Smooth muscle cell (in vitro differentiated cells): ENCODE measurements around the gene UNC93B1. TPM values are rescaled to one million over a fixed set of nuclear protein-coding genes. Genes with fewer than 3 reads are reported as not detected.
"Not testable (repeated sequence)": the region's sequence is repeated elsewhere in the genome, so short reads cannot be mapped to it uniquely, and the experiment has no call there.

Experiments used
- DNase-seq: peaks from one replicate; lab custom pipeline; 2025; ENCODE audit not compliant: unreplicated experiment; lab: John Stamatoyannopoulos, UW
- H2AFZ ChIP-seq: fragments of 200-600 bp; sonication (generic); 2 replicates; pipeline ENCODE4 v1.6.0; 2016; ENCODE audit warnings: antibody characterized with exemption, low read depth, mild to moderate bottlenecking
- H3F3A ChIP-seq: fragments of 200-600 bp; sonication (generic); 2 replicates; pipeline ENCODE4 v1.6.0; 2017; ENCODE audit warnings: antibody characterized with exemption, low read depth
- H3K27ac ChIP-seq: fragments of 200-600 bp; sonication (generic); 2 replicates; pipeline ENCODE4 v1.5.1; 2016; ENCODE audit warnings: low read depth, mild to moderate bottlenecking
- H3K27me3 ChIP-seq: fragments of 200-600 bp; sonication (generic); 2 replicates; pipeline ENCODE4 v1.6.1; 2016; ENCODE audit warnings: low read depth, mild to moderate bottlenecking
- H3K36me3 ChIP-seq: fragments of 200-600 bp; sonication (generic); 2 replicates; pipeline ENCODE4 v1.5.1; 2016; ENCODE audit warnings: low read depth
- H3K4me1 ChIP-seq: fragments of 200-600 bp; sonication (generic); 2 replicates; pipeline ENCODE4 v1.5.1; 2016; ENCODE audit warnings: low read depth
- H3K4me2 ChIP-seq: fragments of 200-600 bp; sonication (generic); 2 replicates; pipeline ENCODE4 v1.6.0; 2016; ENCODE audit warnings: mild to moderate bottlenecking
- H3K4me3 ChIP-seq: fragments of 200-600 bp; sonication (generic); 2 replicates; pipeline ENCODE4 v1.5.1; 2016; ENCODE audit warnings: mild to moderate bottlenecking
- H3K79me2 ChIP-seq: fragments of 200-600 bp; sonication (generic); 2 replicates; pipeline ENCODE4 v1.6.0; 2016; ENCODE audit warnings: low read depth, mild to moderate bottlenecking
- H3K9ac ChIP-seq: fragments of 200-600 bp; sonication (generic); 2 replicates; pipeline ENCODE4 v1.6.0; 2016; ENCODE audit warnings: low read depth
- H3K9me3 ChIP-seq: fragments of 200-600 bp; sonication (generic); replicated peaks from 2 replicates; pipeline ENCODE4 v1.5.1; 2016; ENCODE audit warnings: low read depth
- H4K20me1 ChIP-seq: fragments of 200-600 bp; sonication (generic); 2 replicates; pipeline ENCODE4 v1.6.0; 2016; ENCODE audit warnings: low read depth
- CTCF ChIP-seq: fragments of 200-600 bp; sonication (generic); IDR thresholded peaks from 2 replicates; pipeline ENCODE4 v1.5.1; 2017; ENCODE audit warnings: borderline replicate concordance, mild to moderate bottlenecking, antibody characterized with exemption; ENCODE audit not compliant: insufficient read depth, poor library complexity, severe bottlenecking
- WGBS: methylation state at CpG from one replicate; pipeline ENCODE4 v1.1.7; 2016; ENCODE audit warnings: low lambda C conversion rate; 5-methylcytosine and 5-hydroxymethylcytosine counted together
- polyA plus RNA-seq: library from polyadenylated mRNA; unstranded; fragments of >200 nt; fragmentation: Nextera tagmentation; extraction: Ambion mirVana; gene quantifications from 2 replicates; pipeline ENCODE4 v1.2.1, GENCODE V29; 2016
- total RNA-seq: library from RNA; depleted of rRNA; stranded (reverse); fragments of >200 nt; gene quantifications from 2 replicates; pipeline ENCODE4 v1.2.3, GENCODE V29; 2014

Gene UNC93B1
- total and polyA plus RNA-seq, 2 experiments from 2014 or later = 17.5 to 33.4 TPM

- WGBS = 31% methylated on average over 12 of the region's 12 CpGs
- TF ChIP-seq CTCF = peak; percentile 56
- not testable (repeated sequence) for H4K20me1 ChIP-seq, H3K4me2 ChIP-seq, H3K9me3 ChIP-seq, H3K9ac ChIP-seq, H3F3A ChIP-seq, H3K4me1 ChIP-seq, H3K79me2 ChIP-seq, H3K36me3 ChIP-seq, H3K4me3 ChIP-seq, H3K27me3 ChIP-seq, DNase-seq, H3K27ac ChIP-seq, H2AFZ ChIP-seq
Measured at GRCh38 chr11:67993821-67994220, 10.1 kb downstream of the UNC93B1 start.

DNA sequence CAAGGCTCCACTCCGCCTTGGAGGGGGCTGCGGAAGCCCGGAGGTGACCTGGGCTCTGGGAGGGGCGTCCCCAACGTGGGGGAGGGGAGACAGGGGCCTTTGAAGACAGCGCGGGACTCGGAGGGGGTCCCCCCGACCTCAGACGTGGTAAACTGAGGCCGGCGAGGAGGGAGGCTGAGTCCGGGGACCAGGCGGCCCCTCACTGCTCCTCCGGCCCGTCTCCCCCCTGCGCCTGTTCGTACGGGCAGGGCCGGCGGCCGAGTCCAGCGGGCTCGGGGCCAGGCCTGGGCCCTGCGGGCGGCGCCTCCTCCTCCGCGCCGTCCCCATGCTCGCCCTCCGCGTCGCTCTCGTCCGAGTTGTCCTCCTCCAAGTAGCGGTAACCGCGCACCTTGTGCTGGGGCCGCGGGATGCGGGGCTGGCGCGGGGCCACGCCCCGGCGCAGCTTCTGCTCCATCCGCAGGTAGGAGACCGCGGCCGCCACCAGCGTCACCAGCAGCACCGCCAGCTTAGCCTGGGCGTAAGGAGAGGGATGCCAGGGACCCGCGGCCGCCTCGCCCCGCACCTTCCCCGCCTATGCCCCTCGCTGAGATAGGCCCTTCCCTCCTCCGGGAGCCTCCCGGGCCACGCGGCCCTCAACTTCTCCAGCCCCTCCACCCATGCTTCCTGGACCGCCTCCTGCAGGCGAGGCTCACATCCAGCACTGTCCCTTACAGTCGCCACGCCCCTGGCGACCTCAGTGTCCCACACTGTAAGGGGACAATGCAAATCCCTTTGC lies 12.4 kb downstream of the UNC93B1 start:
- Histone ChIP-seq H3K4me3 (peak overlapping the region; percentile 30), H3K4me2 (peak overlapping the region; percentile 68)
- not testable (repeated sequence) for H3K9me3 ChIP-seq, DNase-seq, H3F3A ChIP-seq, H3K9ac ChIP-seq, H3K4me1 ChIP-seq, H3K36me3 ChIP-seq, H3K79me2 ChIP-seq, H4K20me1 ChIP-seq, H2AFZ ChIP-seq, H3K27me3 ChIP-seq, H3K27ac ChIP-seq
- 8% methylated on average over 47 of the region's 70 CpGs for WGBS

GRCh38 chr11:67990546-67991346 lies 13.2 kb downstream of the UNC93B1 start:
- H4K20me1 ChIP-seq, H3K27me3 ChIP-seq, H3K36me3 ChIP-seq, DNase-seq, H3K27ac ChIP-seq, H3K9ac ChIP-seq, H2AFZ ChIP-seq, H3K79me2 ChIP-seq, H3K4me1 ChIP-seq, H3K9me3 ChIP-seq, H3F3A ChIP-seq: not testable (repeated sequence)
- peak overlapping the region; percentile 68 for H3K4me2 ChIP-seq
- 11% methylated on average over 38 of the region's 58 CpGs for WGBS
- H3K4me3 ChIP-seq = peak overlapping the region; percentile 30

GRCh38 chr11:67985302-67985701 lies 18.6 kb downstream of the UNC93B1 start:
- not testable (repeated sequence) for DNase-seq, H2AFZ ChIP-seq, H3K4me2 ChIP-seq, H4K20me1 ChIP-seq, H3K9me3 ChIP-seq, H3K9ac ChIP-seq, H3K27ac ChIP-seq, H3K4me3 ChIP-seq, H3K79me2 ChIP-seq, H3K36me3 ChIP-seq, H3F3A ChIP-seq, H3K4me1 ChIP-seq, H3K27me3 ChIP-seq
- WGBS = 91% methylated on average over 6 of the region's 6 CpGs

DNA sequence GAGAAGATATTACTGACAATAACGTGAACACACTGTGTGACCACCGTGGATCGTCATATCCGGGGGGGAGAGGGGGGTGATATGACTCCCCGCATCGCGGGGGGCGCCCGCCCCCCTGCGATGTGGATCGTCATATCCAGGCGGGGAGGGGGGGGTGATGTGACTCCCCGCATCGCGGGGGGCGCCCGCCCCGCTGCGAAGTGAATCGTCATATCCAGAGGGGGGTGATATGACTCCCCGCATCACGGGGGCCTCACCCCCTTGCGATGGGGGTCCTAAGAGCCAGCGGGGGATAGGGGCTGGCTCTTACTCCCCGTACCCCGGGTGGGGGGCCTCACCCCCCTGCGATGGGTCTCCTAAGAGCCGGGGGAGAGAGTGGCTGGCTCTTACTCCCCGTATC lies 19.9 kb downstream of the UNC93B1 start:
- Histone ChIP-seq H3K36me3 (no peaks in the 10 kb centered on the region), H3K79me2 (no peaks in the 10 kb centered on the region), H3K4me3 (no peak overlapping the region), H4K20me1 (no peaks in the 10 kb centered on the region), H3K27ac (no peak overlapping the region), H3K4me2 (no peak overlapping the region), H3F3A (no peaks in the 10 kb centered on the region), H3K9ac (no peak overlapping the region), H3K4me1 (no peaks in the 10 kb centered on the region), H2AFZ (no peak overlapping the region), H3K27me3 (no peaks in the 10 kb centered on the region), H3K9me3 (no peaks in the 10 kb centered on the region)
- 92% methylated on average over 23 of the region's 29 CpGs for WGBS
- DNase-seq = no peak
- TF ChIP-seq CTCF = no peak

- not testable (repeated sequence) for H3K4me3 ChIP-seq, DNase-seq, H3K27me3 ChIP-seq, H3K9me3 ChIP-seq, H3K4me1 ChIP-seq, H2AFZ ChIP-seq, H3F3A ChIP-seq, H4K20me1 ChIP-seq, H3K9ac ChIP-seq, H3K79me2 ChIP-seq, H3K36me3 ChIP-seq, H3K4me2 ChIP-seq, H3K27ac ChIP-seq
- WGBS = 92% methylated on average over 17 of the region's 17 CpGs
Measured at GRCh38 chr11:67982255-67982857, 21.5 kb downstream of the UNC93B1 start.
